ENCODE data around the gene UBLCP1. TPM values are rescaled to one million over a fixed set of nuclear protein-coding genes. Genes with fewer than 3 reads are reported as not detected.

UBLCP1 gene
- total and polyA plus RNA-seq, 3 donors from 2014 or later, result 29.6 to 39.1 (median 31.2) TPM

- intact Hi-C loops (cut with DNase I; ENCODE audit: low total_unique reads), result no loop called here
- H3K27ac ChIP-seq, result no peak overlapping the region
- DNase-seq, result no peak
These were observed 45.9 kb upstream of the UBLCP1 start for GRCh38 chr5:159217236-159217635.

DNA sequence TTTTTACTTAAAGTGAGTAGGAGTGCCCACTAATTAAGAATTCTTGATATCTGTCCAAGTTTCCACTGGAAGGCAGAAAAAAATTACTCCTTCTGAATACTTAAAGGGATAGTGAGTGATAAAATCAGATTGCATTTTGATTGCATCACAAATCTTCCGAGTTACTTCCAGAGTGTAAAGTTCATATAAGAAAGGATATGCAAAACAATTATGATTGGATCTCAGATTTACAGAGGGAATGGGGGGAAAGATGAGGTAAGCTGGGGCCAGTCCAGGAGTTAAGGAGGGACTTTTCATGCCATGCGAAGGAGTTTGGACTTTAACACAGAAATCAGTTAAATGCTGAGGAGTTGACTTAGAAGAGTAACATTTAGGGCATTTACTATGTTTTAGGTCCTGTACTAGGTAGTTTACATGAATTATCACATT, 44.5 kb upstream of the UBLCP1 start:
- no peak for TF ChIP-seq POLR2A (IDR thresholded peaks at IDR 0.05)
- TF ChIP-seq, protein P1, sequence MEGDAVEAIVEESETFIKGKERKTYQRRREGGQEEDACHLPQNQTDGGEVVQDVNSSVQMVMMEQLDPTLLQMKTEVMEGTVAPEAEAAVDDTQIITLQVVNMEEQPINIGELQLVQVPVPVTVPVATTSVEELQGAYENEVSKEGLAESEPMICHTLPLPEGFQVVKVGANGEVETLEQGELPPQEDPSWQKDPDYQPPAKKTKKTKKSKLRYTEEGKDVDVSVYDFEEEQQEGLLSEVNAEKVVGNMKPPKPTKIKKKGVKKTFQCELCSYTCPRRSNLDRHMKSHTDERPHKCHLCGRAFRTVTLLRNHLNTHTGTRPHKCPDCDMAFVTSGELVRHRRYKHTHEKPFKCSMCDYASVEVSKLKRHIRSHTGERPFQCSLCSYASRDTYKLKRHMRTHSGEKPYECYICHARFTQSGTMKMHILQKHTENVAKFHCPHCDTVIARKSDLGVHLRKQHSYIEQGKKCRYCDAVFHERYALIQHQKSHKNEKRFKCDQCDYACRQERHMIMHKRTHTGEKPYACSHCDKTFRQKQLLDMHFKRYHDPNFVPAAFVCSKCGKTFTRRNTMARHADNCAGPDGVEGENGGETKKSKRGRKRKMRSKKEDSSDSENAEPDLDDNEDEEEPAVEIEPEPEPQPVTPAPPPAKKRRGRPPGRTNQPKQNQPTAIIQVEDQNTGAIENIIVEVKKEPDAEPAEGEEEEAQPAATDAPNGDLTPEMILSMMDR (IDR thresholded peaks at IDR 0.05), result no peak
- Histone ChIP-seq H3K9me3 (no peaks in the 10 kb centered on the region), H3K36me3 (ENCODE audit: low read depth, missing control alignments) (no peaks in the 10 kb centered on the region), H3K4me1 (no peaks in the 10 kb centered on the region), H3K27ac (no peak overlapping the region), H3K4me3 (no peak overlapping the region), H3K27me3 (no peaks in the 10 kb centered on the region)
- WGBS, 2 donors, result 70 to 76% methylated on average over 2 of the region's 2 CpGs
- DNase-seq, result no peak
- intact Hi-C loops (cut with DNase I; ENCODE audit: low total_unique reads), result no loop called here

More at GRCh38 chr5:159217236-159217635, 45.9 kb upstream of the UBLCP1 start:
- Histone ChIP-seq H3K9me3 (no peaks in the 10 kb centered on the region), H3K4me3 (no peak overlapping the region), H3K27me3 (no peaks in the 10 kb centered on the region), H3K4me1 (no peaks in the 10 kb centered on the region), H3K36me3 (ENCODE audit: low read depth, missing control alignments) (no peaks in the 10 kb centered on the region)
- WGBS, 2 donors, result 82 to 92% methylated on average over 2 of the region's 2 CpGs
- TF ChIP-seq POLR2A (IDR thresholded peaks at IDR 0.05), result no peak
- TF ChIP-seq, protein P1 (IDR thresholded peaks at IDR 0.05), result no peak

DNA sequence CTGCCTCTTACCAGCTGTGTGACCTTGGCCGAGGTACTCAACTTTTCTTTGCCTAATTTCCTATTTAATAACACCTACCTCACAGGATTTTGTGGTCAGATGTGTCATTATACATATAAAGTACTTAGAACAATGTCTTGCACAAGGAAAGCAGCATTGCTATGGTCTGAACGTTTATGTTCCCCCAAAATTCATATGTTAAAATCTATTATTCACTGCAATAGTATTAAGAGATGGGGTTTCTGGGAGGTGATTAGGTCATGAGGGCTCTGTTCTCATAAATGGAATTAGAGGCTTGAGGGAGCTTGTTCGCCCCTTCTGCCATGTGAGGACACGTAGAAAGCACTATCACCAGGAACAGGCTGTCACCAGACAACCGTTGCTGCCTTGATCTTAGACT, 42.9 kb upstream of the UBLCP1 start:
- no peak for DNase-seq
- 79 to 80% methylated on average over 5 of the region's 5 CpGs for WGBS, 2 donors
- H3K4me3 ChIP-seq, result no peak overlapping the region
- no peaks in the 10 kb centered on the region for H3K4me1 ChIP-seq
- TF ChIP-seq, protein P1 (IDR thresholded peaks at IDR 0.05), result no peak
- no peak for TF ChIP-seq POLR2A (IDR thresholded peaks at IDR 0.05)
- no peak overlapping the region for H3K27ac ChIP-seq
- H3K27me3 ChIP-seq, result no peaks in the 10 kb centered on the region
- no peaks in the 10 kb centered on the region for H3K9me3 ChIP-seq
- intact Hi-C loops (cut with DNase I; ENCODE audit: low total_unique reads), result no loop called here
- H3K36me3 ChIP-seq (ENCODE audit: low read depth, missing control alignments), result no peaks in the 10 kb centered on the region

GRCh38 chr5:159223469-159223868, 39.6 kb upstream of the UBLCP1 start:
- no peaks in the 10 kb centered on the region for H3K9me3 ChIP-seq
- TF ChIP-seq POLR2A (IDR thresholded peaks at IDR 0.05), result no peak
- H3K4me1 ChIP-seq, result no peaks in the 10 kb centered on the region
- no peak overlapping the region for H3K27ac ChIP-seq
- H3K27me3 ChIP-seq, result no peaks in the 10 kb centered on the region
- no peak overlapping the region for H3K4me3 ChIP-seq
- 69 to 78% methylated on average over 3 of the region's 3 CpGs for WGBS, 2 donors
- no peaks in the 10 kb centered on the region for H3K36me3 ChIP-seq (ENCODE audit: low read depth, missing control alignments)
- peak; percentile 33 for DNase-seq
- intact Hi-C loops (cut with DNase I; ENCODE audit: low total_unique reads), result no loop called here

DNA sequence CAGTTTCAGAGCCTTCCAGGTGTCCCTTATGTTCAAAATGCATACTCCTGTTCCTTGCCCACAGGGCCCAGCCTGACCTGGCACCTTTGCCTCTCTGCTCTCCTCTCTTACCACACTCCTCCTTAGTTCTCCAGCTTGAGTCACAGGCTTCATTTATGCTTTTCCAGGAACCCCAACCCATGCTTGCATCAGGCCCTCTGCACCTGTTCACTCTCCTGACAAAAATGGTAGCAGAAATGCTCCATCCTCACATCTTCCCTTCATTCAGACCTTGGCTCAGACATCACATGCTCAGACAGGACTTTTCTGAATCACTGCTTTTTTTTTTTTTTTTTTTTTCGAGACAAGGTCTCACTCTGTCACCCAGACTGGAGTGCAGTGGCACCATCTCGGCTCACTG, 38.6 kb upstream of the UBLCP1 start:
- 81 to 86% methylated on average over 2 of the region's 2 CpGs for WGBS, 2 donors
- no peak for DNase-seq
- Histone ChIP-seq H3K4me3 (no peak overlapping the region), H3K27ac (no peak overlapping the region), H3K4me1 (no peaks in the 10 kb centered on the region), H3K9me3 (no peaks in the 10 kb centered on the region), H3K36me3 (ENCODE audit: low read depth, missing control alignments) (no peaks in the 10 kb centered on the region), H3K27me3 (no peaks in the 10 kb centered on the region)
- intact Hi-C loops (cut with DNase I; ENCODE audit: low total_unique reads), result no loop called here
- TF ChIP-seq POLR2A (IDR thresholded peaks at IDR 0.05), result no peak
- TF ChIP-seq, protein P1 (IDR thresholded peaks at IDR 0.05), result no peak

Data from testis (tissue), 3 donors.